HG02642 (cell line): Measurements from ENCODE around the gene RBP5.

Source experiments
- ATAC-seq: cut with Tn5 transposase; IDR thresholded peaks from one replicate; pipeline ENCODE4 v1.9.1; 2021; ENCODE audit warnings: mild to moderate bottlenecking; ENCODE audit not compliant: unreplicated experiment, poor library complexity

Gene RBP5

GRCh38 chr12:7106082-7106481 lies 22.6 kb downstream of the RBP5 start:
- no peak for ATAC-seq

GRCh38 chr12:7103837-7104584 lies 24.7 kb downstream of the RBP5 start:
- no peak for ATAC-seq

- ATAC-seq = no peak
Observed at GRCh38 chr12:7102582-7102981, 26.1 kb downstream of the RBP5 start.

- ATAC-seq = no peak
Observed at GRCh38 chr12:7101694-7102131, 27.0 kb downstream of the RBP5 start.

- ATAC-seq = no peak
Observed at GRCh38 chr12:7101047-7101693, 27.5 kb downstream of the RBP5 start.

- no peak for ATAC-seq
Observed at GRCh38 chr12:7100239-7100638, 28.4 kb downstream of the RBP5 start.

- no peak for ATAC-seq
Observed at GRCh38 chr12:7099290-7099996, 29.2 kb downstream of the RBP5 start.

GRCh38 chr12:7096979-7097378 lies 31.7 kb downstream of the RBP5 start:
- no peak for ATAC-seq

GRCh38 chr12:7096006-7096932 lies 32.4 kb downstream of the RBP5 start:
- ATAC-seq = no peak

- no peak for ATAC-seq
Observed at GRCh38 chr12:7093892-7094291, 34.8 kb downstream of the RBP5 start.

- no peak for ATAC-seq
Observed at GRCh38 chr12:7093486-7093885, 35.2 kb downstream of the RBP5 start.

GRCh38 chr12:7092986-7093460 lies 35.7 kb downstream of the RBP5 start:
- no peak for ATAC-seq

GRCh38 chr12:7092229-7092985 lies 36.3 kb downstream of the RBP5 start, which contains the start of gene C1R:
Gene C1R (minus strand): TSS chr12:7092445. CDS start chr12:7092388, 57 bp downstream.
- no peak for ATAC-seq

GRCh38 chr12:7091660-7092228 lies 36.9 kb downstream of the RBP5 start:
- ATAC-seq = no peak

GRCh38 chr12:7091171-7091570 lies 37.5 kb downstream of the RBP5 start:
- no peak for ATAC-seq

GRCh38 chr12:7090222-7090998 lies 38.3 kb downstream of the RBP5 start:
- ATAC-seq = no peak

GRCh38 chr12:7089196-7089871 lies 39.4 kb downstream of the RBP5 start:
- no peak for ATAC-seq

GRCh38 chr12:7083125-7083524 lies 45.6 kb downstream of the RBP5 start:
- ATAC-seq = no peak
